ENCODE measurements around the gene MILR1. TPM values are rescaled to one million over a fixed set of nuclear protein-coding genes. Genes with fewer than 3 reads are reported as not detected.
"Not testable (repeated sequence)": the region's sequence is repeated elsewhere in the genome, so short reads cannot be mapped to it uniquely, and the experiment has no call there.

MILR1 gene
- total RNA-seq, 2 experiments from 2014 or later: not detected

DNA sequence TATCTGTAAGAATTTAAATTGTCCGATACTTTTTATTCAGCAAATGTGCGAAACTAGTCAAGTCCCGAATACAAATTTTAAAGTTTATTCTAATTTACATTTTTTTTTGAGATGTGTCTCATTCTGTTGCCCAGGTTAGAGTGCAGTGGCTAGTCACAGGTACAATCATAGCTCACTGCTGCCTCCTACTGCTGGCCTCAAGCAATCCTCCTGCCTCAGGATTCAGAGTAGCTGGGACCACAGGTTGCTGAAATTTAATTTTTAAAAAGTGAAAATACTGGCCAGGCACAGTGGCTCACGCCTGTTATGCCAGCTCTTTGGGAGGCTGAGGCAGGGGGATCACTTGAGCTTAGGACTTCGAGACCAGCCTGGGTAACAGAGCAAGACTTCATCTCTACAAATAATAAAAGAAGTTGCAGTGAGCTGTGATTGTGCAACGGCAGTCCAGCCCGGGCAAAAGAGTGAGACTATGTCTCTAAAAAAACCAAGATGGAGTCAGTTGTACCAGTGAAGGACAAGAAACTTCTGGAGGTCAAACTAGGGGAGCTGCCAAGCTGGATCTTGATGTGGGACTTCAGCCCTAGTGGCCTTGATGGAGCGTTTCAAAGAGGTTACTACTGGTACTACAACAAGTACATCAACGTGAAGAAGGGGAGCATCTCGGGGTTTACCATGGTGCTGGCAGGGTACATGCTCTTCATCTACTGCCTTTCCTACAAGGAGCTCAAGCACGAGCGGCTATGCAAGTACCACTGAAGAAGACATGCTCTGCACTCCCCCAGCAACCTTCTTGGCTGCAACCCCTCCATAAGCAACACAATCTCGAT lies 42.3 kb downstream of the MILR1 start:
- Mint-ChIP-seq H3K27ac (no peak overlapping the region), H3K4me1 (ENCODE audit: low read depth) (peaks cover 34% of the 10 kb centered on the region), H3K9me3 (no peaks in the 10 kb centered on the region), H3K36me3 (peaks cover 34% of the 10 kb centered on the region), H3K4me3 (no peak overlapping the region), H3K27me3 (no peaks in the 10 kb centered on the region)
- ChIA-PET CTCF (interaction anchor here (0.5 to 5.7 kb wide), 30 partner anchors 7 to 245 kb away, joined by 3 to 192 read pairs (median 4); partner anchors contain the start of genes CEP95 and DDX5), POLR2A (interaction anchor here (1.1 to 1.8 kb wide), 2 partner anchors 14 to 15 kb away, joined by 5 to 10 read pairs; partner anchors contain the start of genes CEP95 and DDX5)
- intact Hi-C loops (cut with micrococcal nuclease): loop anchor here (1.0 to 10.0 kb wide), 2 partner anchors 71 to 186 kb away; no protein-coding TSS in a partner anchor
- peak; percentile 70 for DNase-seq

DNA sequence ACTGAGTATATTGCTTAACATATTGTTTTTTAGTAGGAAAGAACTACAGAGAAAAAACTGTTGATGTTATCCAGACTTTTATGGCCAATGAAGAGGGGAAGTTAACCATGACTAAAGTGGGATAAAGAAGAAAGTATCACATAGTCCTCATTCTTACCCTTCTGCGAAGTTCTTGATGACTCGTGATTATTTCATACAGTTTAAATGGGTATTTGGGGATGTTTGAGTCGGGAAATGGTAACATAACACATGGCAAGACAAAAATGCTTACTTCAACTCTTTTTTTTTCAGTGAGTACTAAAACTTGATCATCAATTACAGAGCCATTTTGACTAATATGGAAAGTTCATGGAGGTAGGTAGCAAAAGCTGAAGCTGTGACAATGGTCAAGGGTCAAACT lies 43.1 kb downstream of the MILR1 start:
- peaks cover 36% of the 10 kb centered on the region for H3K36me3 Mint-ChIP-seq
- no peak overlapping the region for H3K27ac Mint-ChIP-seq
- H3K27me3 Mint-ChIP-seq: no peaks in the 10 kb centered on the region
- ChIA-PET POLR2A (interaction anchor here (1.0 to 1.8 kb wide), 3 partner anchors 12 to 14 kb away, joined by 3 to 10 read pairs (median 6); partner anchors contain the start of gene DDX5), CTCF (interaction anchor here (0.7 to 5.7 kb wide), 21 partner anchors 10 to 600 kb away, joined by 3 to 192 read pairs (median 4); partner anchors contain the start of genes CEP95 and DDX5)
- no peaks in the 10 kb centered on the region for H3K9me3 Mint-ChIP-seq
- peaks cover 35% of the 10 kb centered on the region for H3K4me1 Mint-ChIP-seq (ENCODE audit: low read depth)
- intact Hi-C loops (cut with micrococcal nuclease): loop anchor here (1.0 to 10.0 kb wide), 3 partner anchors 15 to 187 kb away; partner anchors contain the start of genes CEP95 and DDX5
- no peak for DNase-seq
- no peak overlapping the region for H3K4me3 Mint-ChIP-seq

- Mint-ChIP-seq H3K9me3 (no peaks in the 10 kb centered on the region), H3K36me3 (peaks cover 38% of the 10 kb centered on the region), H3K27ac (peak overlapping the region; percentile 33), H3K4me3 (no peak overlapping the region), H3K4me1 (ENCODE audit: low read depth) (peaks cover 41% of the 10 kb centered on the region), H3K27me3 (no peaks in the 10 kb centered on the region)
- CTCF ChIA-PET: interaction anchor here (0.6 to 5.7 kb wide), 21 partner anchors 11 to 600 kb away, joined by 3 to 192 read pairs (median 4); partner anchors contain the start of genes CEP95 and DDX5
- peak; percentile 16 for DNase-seq
- intact Hi-C loops (cut with micrococcal nuclease): loop anchor here (2.0 to 10.0 kb wide), 2 partner anchors 14 to 188 kb away; partner anchors contain the start of genes CEP95 and DDX5
- POLR2A ChIA-PET: interaction anchor here (1.0 to 1.8 kb wide), 5 partner anchors 11 to 15 kb away, joined by 3 to 10 read pairs (median 5); partner anchors contain the start of genes CEP95 and DDX5
Observed at GRCh38 chr17:64492481-64493109, 43.7 kb downstream of the MILR1 start.

DNA sequence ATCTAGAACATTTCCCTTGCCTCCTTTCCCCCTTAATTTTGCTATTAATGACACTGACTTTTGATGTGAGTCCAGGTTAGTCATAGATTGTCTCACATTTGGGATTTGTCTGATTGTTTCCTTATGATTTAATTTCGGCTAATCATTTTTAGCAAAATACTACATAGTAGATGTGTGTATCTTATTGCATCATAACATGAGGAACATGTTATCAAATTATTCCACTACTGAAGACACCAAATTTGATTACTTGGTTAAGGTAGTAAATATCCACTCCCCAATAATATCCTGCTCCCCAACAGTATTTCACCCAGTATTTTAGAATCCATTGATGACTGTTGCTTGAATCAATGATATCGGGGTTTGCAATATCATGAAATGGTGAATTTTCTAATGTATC lies 45.2 kb downstream of the MILR1 start:
- no peaks in the 10 kb centered on the region for H3K9me3 Mint-ChIP-seq
- peak overlapping the region; percentile 96 for H3K4me3 Mint-ChIP-seq
- POLR2A ChIA-PET: interaction anchor here (5.2 kb wide), 1 partner anchor 12 kb away, joined by 125 read pairs; the partner anchor contains the start of genes CEP95 and DDX5
- H3K4me1 Mint-ChIP-seq (ENCODE audit: low read depth): peaks cover 55% of the 10 kb centered on the region
- CTCF ChIA-PET: interaction anchor here (3.1 to 4.8 kb wide), 2 partner anchors 12 to 75 kb away, joined by 29 to 46 read pairs; partner anchors contain the start of genes CEP95 and DDX5
- peaks cover 42% of the 10 kb centered on the region for H3K36me3 Mint-ChIP-seq
- H3K27ac Mint-ChIP-seq: peak overlapping the region; percentile 44
- intact Hi-C loops (cut with micrococcal nuclease): loop anchor here (10.0 kb wide), 1 partner anchor 189 kb away; no protein-coding TSS in a partner anchor
- no peak for DNase-seq
- H3K27me3 Mint-ChIP-seq: no peaks in the 10 kb centered on the region

GRCh38 chr17:64495300-64495699 lies 46.4 kb downstream of the MILR1 start:
- Mint-ChIP-seq H3K4me1 (ENCODE audit: low read depth) (peaks cover 64% of the 10 kb centered on the region), H3K4me3 (peak overlapping the region; percentile 96), H3K36me3 (peaks cover 46% of the 10 kb centered on the region)
- ChIA-PET CTCF (interaction anchor here (3.1 to 4.8 kb wide), 2 partner anchors 11 to 76 kb away, joined by 29 to 46 read pairs; partner anchors contain the start of genes CEP95 and DDX5), POLR2A (interaction anchor here (5.2 kb wide), 1 partner anchor 11 kb away, joined by 125 read pairs; the partner anchor contains the start of genes CEP95 and DDX5)
- intact Hi-C loops (cut with micrococcal nuclease): loop anchor here (5.0 to 10.0 kb wide), 2 partner anchors 190 to 348 kb away; no protein-coding TSS in a partner anchor
- not testable (repeated sequence) for H3K27me3 Mint-ChIP-seq, DNase-seq, H3K27ac Mint-ChIP-seq, H3K9me3 Mint-ChIP-seq

DNA sequence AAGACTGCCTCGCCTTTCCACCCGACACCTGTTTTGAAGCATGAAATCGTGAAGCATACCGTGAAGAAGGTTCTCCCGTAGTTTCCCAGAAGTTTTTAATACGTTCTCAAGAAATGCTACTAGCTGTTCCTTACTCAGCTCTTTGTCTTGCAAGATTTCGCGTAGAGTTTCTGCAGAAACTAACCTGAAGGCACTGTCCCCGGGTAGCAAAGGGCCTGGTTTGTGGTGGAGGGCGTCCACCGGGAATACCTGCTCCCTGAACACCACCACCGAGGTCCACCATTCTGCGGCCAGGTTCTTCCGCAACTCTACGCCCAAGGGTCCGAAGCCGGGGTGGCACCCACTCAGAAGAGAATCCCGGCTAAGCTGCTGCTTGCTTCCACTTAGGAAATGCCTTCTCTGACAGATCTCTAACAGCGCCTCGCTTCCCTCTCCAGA lies 47.5 kb downstream of the MILR1 start:
- Mint-ChIP-seq H3K9me3 (no peaks in the 10 kb centered on the region), H3K36me3 (peaks cover 52% of the 10 kb centered on the region), H3K27ac (peak overlapping the region; percentile 93), H3K27me3 (no peaks in the 10 kb centered on the region), H3K4me1 (ENCODE audit: low read depth) (peaks cover 72% of the 10 kb centered on the region), H3K4me3 (peak overlapping the region; percentile 96)
- POLR2A ChIA-PET: interaction anchor here (0.6 to 5.2 kb wide), 6 partner anchors 10 to 372 kb away, joined by 3 to 125 read pairs (median 4); partner anchors contain the start of genes CEP95 and DDX5
- CTCF ChIA-PET: interaction anchor here (0.6 to 4.8 kb wide), 6 partner anchors 10 to 177 kb away, joined by 3 to 46 read pairs (median 6); partner anchors contain the start of genes CEP95 and DDX5
- intact Hi-C loops (cut with micrococcal nuclease): loop anchor here (2.0 to 10.0 kb wide), 3 partner anchors 152 to 349 kb away; no protein-coding TSS in a partner anchor
- no peak for DNase-seq

GRCh38 chr17:64496786-64497564 lies 48.1 kb downstream of the MILR1 start, which contains the start of gene POLG2:
POLG2 (minus strand) TSS chr17:64497054; CDS start chr17:64496968, 86 bp downstream.
- H3K27me3 Mint-ChIP-seq: no peaks in the 10 kb centered on the region
- DNase-seq: peak; percentile 97
- peaks cover 74% of the 10 kb centered on the region for H3K4me1 Mint-ChIP-seq (ENCODE audit: low read depth)
- peak within 1 kb of the TSS; percentile 93 for H3K27ac Mint-ChIP-seq
- peaks cover 53% of the 10 kb centered on the region for H3K36me3 Mint-ChIP-seq
- intact Hi-C loops (cut with micrococcal nuclease): loop anchor here (1.0 to 10.0 kb wide), 4 partner anchors 9 to 350 kb away; partner anchors contain the start of genes CEP95 and DDX5
- POLR2A ChIA-PET: interaction anchor here (0.6 to 5.2 kb wide), 7 partner anchors 9 to 373 kb away, joined by 3 to 125 read pairs (median 4); partner anchors contain the start of genes CEP95 and DDX5
- no peaks in the 10 kb centered on the region for H3K9me3 Mint-ChIP-seq
- peak within 1 kb of the TSS; percentile 96 for H3K4me3 Mint-ChIP-seq
- CTCF ChIA-PET: interaction anchor here (0.6 to 4.8 kb wide), 7 partner anchors 9 to 177 kb away, joined by 3 to 46 read pairs (median 4); partner anchors contain the start of genes CEP95 and DDX5

GRCh38 chr17:64497565-64498035 lies 48.7 kb downstream of the MILR1 start:
- Mint-ChIP-seq H3K27ac (peak overlapping the region; percentile 93), H3K27me3 (no peaks in the 10 kb centered on the region), H3K4me3 (peak overlapping the region; percentile 96), H3K4me1 (ENCODE audit: low read depth) (peaks cover 76% of the 10 kb centered on the region), H3K36me3 (peaks cover 56% of the 10 kb centered on the region), H3K9me3 (no peaks in the 10 kb centered on the region)
- POLR2A ChIA-PET: interaction anchor here (1.3 to 5.2 kb wide), 3 partner anchors 9 to 152 kb away, joined by 5 to 125 read pairs (median 6); partner anchors contain the start of genes CEP95 and DDX5
- CTCF ChIA-PET: interaction anchor here (1.4 to 4.8 kb wide), 4 partner anchors 9 to 102 kb away, joined by 3 to 46 read pairs (median 8); partner anchors contain the start of genes CEP95 and DDX5
- intact Hi-C loops (cut with micrococcal nuclease): loop anchor here (1.0 to 10.0 kb wide), 4 partner anchors 9 to 350 kb away; partner anchors contain the start of genes CEP95 and DDX5
- no peak for DNase-seq

GRCh38 chr17:64498308-64499203 lies 49.6 kb downstream of the MILR1 start:
- intact Hi-C loops (cut with micrococcal nuclease): loop anchor here (5.0 to 10.0 kb wide), 2 partner anchors 194 to 351 kb away; no protein-coding TSS in a partner anchor
- no peaks in the 10 kb centered on the region for H3K9me3 Mint-ChIP-seq
- ChIA-PET POLR2A (interaction anchor here (0.6 to 5.2 kb wide), 7 partner anchors 8 to 163 kb away, joined by 3 to 125 read pairs (median 5); partner anchors contain the start of genes CEP95, DDX5 and SMURF2), CTCF (interaction anchor here (0.7 to 4.8 kb wide), 4 partner anchors 8 to 101 kb away, joined by 3 to 46 read pairs (median 7); partner anchors contain the start of genes CEP95 and DDX5)
- H3K36me3 Mint-ChIP-seq: peaks cover 62% of the 10 kb centered on the region
- peaks cover 82% of the 10 kb centered on the region for H3K4me1 Mint-ChIP-seq (ENCODE audit: low read depth)
- H3K27me3 Mint-ChIP-seq: no peaks in the 10 kb centered on the region
- H3K27ac Mint-ChIP-seq: peak overlapping the region; percentile 93
- no peak for DNase-seq
- no peak overlapping the region for H3K4me3 Mint-ChIP-seq

Measured in activated CD4-positive, alpha-beta memory T cell treated with anti-CD3 and anti-CD28 coated beads for 36 hours (primary cell).